A204.1 (cell line): Measurements from ENCODE around the gene EFR3B.
"Not testable (repeated sequence)": the region's sequence is repeated elsewhere in the genome, so short reads cannot be mapped to it uniquely, and the experiment has no call there.

ENCODE experiments used
- FAIRE-seq: peaks from 2 replicates; lab custom pipeline; 2012; peaks lifted over from hg19 to GRCh38; lab: Jason Lieb, UNC

EFR3B gene

GRCh38 chr2:25073025-25073424 is 31.1 kb downstream of the EFR3B start:
- no peak for FAIRE-seq

GRCh38 chr2:25073914-25074313 is 32.0 kb downstream of the EFR3B start:
- FAIRE-seq, result no peak

- no peak for FAIRE-seq
Measured at GRCh38 chr2:25074826-25075225, 33.0 kb downstream of the EFR3B start.

- no peak for FAIRE-seq
Measured at GRCh38 chr2:25076749-25077148, 34.9 kb downstream of the EFR3B start.

- no peak for FAIRE-seq
Measured at GRCh38 chr2:25077789-25078169, 35.9 kb downstream of the EFR3B start.

GRCh38 chr2:25078170-25079049 is 36.5 kb downstream of the EFR3B start:
- FAIRE-seq, result no peak

GRCh38 chr2:25079050-25079635 is 37.3 kb downstream of the EFR3B start:
- no peak for FAIRE-seq

GRCh38 chr2:25081237-25081790 is 39.4 kb downstream of the EFR3B start:
- no peak for FAIRE-seq

- FAIRE-seq, result no peak
Measured at GRCh38 chr2:25082002-25082622, 40.2 kb downstream of the EFR3B start.

- no peak for FAIRE-seq
Measured at GRCh38 chr2:25085761-25086560, 44.1 kb downstream of the EFR3B start.

- no peak for FAIRE-seq
Measured at GRCh38 chr2:25088817-25089516, 47.1 kb downstream of the EFR3B start.

- FAIRE-seq, result no peak
Measured at GRCh38 chr2:25089605-25090315, 47.9 kb downstream of the EFR3B start.

- no peak for FAIRE-seq
Measured at GRCh38 chr2:25090801-25091200, 48.9 kb downstream of the EFR3B start.

GRCh38 chr2:25091265-25091664 is 49.4 kb downstream of the EFR3B start:
- FAIRE-seq, result no peak

GRCh38 chr2:25098056-25098455 is 56.2 kb downstream of the EFR3B start:
- FAIRE-seq, result no peak

GRCh38 chr2:25098670-25099486 is 57.0 kb downstream of the EFR3B start:
- no peak for FAIRE-seq

- FAIRE-seq, result not testable (repeated sequence)
Measured at GRCh38 chr2:25102352-25102751, 60.5 kb downstream of the EFR3B start.

- FAIRE-seq, result no peak
Measured at GRCh38 chr2:25103287-25103871, 61.5 kb downstream of the EFR3B start.

GRCh38 chr2:25104736-25105135 is 62.9 kb downstream of the EFR3B start:
- no peak for FAIRE-seq
